Raji (cell line): ENCODE data around the gene E2F1.

ENCODE experiments used
- POLR2A ChIP-seq: IDR thresholded peaks from 2 replicates; pipeline ENCODE4 v1.6.1; 2011; ENCODE audit warnings: low read depth, low read length, control low read depth; ENCODE audit not compliant: insufficient read depth

E2F1 gene

DNA sequence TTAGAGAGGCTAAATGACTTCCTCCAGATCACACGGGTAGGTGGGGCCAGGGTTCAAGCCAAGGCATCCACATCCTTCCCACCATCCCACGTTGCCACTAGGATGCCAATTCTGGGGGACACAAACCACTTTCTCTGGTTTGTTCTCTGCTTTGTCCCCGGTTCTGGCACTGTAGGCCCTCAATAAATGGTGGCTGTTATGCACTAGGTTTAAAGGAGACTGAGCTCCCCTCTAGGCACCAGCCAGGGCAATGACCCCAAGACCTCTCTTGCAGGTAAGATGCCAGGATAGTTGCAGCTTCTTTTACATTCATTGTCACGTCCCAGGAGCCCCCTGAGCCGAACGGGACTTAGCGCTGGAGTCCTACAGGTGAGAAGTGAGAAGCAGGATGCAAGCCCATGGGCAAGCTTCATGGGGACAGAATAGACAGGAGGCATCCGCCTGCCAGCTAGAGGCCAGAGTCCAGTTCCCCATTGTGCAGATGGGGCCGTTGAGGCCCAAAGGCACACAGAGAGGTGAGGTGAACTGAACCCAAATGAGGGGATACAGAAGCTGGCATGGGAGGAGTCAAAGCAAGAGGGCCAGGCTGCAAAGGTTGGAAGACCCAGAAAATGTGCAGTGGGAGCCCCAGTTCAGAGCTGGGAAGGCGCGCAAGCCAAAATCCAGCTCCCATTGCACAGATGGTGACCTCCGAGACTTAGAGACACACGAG, 33.2 kb upstream of the E2F1 start:
- TF ChIP-seq POLR2A: no peak

DNA sequence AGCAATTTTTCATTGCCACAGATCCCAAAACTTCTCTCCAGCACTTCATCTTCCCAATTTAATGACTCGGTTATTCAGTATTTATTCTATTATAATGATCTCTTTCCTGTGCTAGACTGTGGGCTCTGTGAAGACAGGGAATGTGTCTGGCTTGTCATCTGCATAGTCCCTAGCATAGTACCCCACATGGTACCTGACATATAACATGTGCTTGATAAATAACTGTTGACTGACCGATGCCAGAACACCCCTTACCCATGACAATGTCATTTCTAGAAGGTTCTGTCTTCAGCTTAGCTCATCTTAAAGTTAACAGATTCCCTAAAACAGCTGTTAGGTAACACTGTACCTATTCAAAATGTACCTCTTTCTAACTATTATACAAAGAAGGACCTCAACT, 30.3 kb upstream of the E2F1 start:
- TF ChIP-seq POLR2A: no peak

DNA sequence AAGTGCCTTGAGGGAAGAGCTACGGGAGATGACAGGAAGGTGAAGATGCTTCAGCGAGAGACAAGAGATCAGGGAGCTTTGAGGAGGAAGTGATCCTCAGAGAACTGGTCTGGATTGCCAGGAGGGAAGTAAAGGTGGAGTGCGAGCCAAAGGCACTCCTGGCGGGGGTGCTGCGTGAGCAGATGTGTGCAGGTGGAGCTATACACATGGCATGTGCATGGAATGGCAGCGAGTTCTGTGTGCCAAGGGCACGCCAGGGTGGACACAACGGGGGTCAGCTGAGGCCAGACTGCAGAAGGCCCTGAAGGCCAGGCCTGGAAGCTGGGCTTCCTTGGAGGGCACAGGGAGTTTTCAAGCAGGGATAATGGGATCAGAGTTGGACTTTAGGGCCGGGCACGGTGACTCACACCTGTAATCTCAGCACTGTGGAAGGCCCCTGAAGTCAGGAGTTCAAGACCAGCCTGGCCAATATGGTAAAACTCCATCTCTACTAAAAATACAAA, 27.7 kb upstream of the E2F1 start:
- no peak for TF ChIP-seq POLR2A

DNA sequence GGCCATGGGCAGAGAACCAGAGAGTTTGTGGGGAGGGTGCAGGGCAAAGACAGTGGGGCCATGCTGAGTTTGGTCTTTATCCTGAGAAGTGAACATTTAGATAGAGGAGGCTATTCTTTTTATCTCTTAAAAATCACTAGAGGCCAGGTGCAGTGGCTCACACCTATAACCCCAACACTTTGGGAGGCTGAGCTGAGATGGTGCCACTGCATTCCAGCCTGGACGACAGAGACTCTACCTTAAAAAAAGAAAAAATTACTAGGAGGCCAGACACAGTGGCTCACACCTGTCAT, 25.2 kb upstream of the E2F1 start:
- TF ChIP-seq POLR2A: no peak

DNA sequence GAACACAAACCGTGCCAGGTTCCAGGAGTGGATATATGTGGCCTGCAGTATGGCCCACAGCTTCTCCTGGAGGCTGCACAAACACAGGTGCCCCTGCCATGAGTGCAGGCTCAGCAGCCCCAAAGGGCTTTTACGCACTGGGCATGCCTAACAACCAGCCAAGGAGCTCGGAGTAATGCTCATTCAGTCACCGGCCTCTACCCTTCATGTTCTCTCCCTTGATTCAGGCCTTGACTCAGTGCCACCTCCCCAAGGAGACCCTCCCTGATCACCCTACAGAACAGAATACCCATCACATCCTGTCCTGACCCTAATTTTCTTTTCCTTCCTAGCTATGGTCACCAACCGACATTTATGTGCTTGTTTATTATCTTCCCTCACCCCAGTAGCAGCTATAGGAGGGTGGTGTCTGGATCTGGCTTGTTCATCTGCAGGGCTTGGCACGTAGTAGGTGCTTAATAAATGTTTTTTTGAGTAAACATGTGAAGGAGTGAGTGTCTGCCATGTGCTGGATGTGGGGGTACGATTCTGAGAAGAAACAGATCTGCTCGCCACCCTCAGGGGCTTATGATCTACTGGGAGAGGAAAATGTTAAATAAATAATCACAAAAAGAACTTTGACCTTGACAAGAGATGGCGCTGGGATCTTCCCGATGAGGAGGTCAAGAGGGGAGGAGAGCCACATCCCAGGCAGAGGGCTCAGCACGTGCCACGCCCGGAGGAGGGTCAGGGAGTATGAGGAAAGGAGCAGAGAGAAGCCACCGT, 24.7 kb upstream of the E2F1 start:
- no peak for TF ChIP-seq POLR2A

DNA sequence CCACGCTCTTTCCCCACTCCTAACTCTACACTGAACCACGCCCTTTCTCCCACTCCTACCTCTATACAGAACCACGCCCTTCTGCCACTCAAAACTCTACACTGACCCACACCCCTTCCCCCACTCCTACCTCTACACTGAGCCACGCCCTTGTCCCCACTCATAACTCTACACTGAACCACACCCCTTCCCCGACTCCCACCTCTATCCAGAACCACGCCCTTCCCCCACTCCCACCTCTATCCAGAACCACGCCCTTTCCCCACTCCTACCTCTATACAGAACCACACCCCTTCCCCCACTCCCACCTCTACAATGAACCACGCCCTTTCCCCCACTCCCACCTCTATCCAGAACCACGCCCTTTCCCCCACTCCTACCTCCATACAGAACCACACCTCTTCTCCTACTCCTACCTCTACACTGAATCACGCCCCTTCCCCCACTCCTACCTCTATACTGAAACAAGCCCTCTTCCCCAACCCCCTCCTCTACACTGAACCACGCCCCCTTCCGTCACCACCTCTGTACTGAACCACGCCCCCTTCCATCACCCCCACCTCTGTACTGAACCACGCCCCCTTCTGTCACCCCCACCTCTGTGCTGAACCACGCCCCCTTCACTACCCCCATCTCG, 23.8 kb upstream of the E2F1 start:
- TF ChIP-seq POLR2A: no peak

DNA sequence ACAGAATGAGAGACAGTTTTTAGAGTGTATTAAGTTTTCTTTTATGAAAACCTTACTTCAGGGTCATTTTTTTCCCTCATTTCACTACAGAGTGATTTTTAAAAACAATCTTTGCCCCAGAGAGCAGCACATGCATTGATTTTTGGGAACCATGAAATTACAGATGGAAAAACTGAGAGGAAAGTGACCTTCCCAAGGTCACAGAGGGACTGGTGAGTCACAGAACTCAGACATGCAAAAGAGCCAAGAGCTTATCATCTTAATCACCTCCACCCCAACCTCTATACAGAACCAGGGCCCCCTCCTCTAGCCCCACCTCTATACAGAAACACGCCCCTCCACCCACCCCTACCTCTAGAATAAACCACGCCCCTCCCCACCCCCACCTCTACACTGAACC, 23.2 kb upstream of the E2F1 start:
- no peak for TF ChIP-seq POLR2A

DNA sequence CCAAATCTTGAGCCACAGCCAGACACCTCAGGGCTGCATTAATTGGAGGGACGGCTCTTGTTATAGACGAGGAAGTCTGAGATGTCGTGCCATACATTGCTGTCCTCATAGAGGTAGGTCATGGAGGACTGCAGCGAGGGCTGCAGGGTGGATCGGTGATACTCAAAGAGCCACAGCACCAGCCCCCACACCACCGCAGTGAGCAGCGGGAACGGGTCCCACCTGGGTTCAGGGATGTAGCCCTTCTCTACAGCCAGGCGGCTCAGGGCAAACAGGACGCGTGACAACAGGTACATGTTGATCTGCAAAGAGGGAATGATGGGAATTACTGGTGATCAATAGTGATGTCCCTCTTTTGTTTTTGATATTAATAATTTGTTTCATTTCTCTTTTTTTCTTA, 21.5 kb upstream of the E2F1 start:
- TF ChIP-seq POLR2A: no peak

DNA sequence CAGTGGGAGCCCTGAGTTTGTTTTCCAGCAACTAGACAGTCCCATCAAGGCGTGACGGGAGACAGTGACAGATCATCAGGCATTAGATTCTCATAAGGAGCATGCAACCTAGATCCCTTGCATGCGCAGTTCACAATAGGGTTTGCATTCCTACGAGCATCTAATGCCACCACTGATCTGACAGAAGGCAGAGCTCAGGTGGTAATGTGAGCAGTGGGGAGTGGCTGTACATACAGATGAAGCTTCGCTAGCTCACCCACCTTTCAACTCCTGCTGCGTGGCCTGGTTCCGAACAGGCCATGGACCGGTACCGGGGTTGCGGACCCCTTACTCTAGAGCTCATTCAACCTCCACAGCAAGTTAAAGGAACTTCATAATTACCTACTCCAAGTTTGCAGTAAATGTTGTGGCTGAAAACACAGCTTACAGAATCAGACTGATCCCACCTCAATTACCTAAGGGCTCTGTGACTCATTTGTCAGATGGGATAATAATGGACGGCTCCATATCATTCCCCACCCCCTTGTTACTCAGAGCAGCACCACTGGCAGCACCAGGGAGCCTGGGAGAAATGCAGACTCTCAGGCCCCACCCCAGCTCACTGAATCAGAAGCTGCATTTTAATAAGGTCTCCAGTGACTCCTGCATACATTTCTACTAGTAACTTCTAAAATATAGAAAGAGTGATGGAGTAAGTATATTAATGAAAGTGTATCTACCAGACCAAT, 18.2 kb upstream of the E2F1 start:
- no peak for TF ChIP-seq POLR2A

DNA sequence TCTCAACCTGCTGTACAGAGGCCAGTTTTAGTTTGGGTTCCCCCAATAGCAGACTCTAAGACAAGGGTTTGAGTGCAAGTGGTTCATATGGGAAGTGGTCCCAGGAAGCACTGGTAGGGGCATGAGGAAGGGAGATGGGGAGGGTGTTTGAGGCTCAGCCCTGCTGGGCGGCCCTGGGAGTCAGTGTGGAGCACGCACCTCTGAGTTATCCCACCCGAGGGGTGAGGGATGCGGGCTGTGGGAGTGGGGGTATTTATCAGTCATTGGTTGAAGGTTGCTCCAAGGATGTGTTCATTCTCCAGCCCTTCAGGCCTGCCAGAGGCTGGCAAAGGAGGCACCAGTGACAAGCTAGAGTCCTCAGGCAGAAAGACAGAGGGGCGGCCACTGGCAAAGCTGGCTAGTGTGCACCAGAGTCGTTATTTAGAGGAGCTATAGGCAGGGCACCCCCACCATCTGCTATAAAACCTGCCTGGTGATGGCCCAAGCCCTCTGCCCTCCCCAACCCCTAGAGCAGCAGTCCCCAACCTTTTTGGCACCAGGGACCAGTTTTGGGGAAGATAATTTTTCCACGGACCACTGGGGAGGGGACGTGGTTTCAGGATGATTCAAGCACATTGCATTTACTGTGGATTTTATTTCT, 17.4 kb upstream of the E2F1 start:
- no peak for TF ChIP-seq POLR2A

DNA sequence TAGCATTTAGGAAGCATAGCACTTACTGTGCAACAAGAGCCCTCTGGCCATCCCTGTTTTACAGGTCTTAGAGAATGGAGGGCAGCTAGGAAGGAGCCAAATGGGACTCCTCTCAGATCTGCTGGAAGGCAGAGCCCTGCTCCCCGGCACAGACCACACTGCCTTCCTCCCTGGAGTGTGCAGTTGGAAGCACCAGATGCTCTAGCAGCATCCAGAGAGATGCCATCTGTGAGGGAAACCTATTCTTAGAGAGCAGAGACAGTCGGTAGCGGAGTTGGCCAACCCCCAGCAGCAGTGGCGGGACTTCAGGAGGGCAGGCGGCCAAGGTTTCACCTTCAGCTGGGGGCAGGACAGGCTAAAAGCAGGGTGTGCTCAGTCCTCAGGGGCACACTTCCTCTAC, 16.7 kb upstream of the E2F1 start:
- no peak for TF ChIP-seq POLR2A

DNA sequence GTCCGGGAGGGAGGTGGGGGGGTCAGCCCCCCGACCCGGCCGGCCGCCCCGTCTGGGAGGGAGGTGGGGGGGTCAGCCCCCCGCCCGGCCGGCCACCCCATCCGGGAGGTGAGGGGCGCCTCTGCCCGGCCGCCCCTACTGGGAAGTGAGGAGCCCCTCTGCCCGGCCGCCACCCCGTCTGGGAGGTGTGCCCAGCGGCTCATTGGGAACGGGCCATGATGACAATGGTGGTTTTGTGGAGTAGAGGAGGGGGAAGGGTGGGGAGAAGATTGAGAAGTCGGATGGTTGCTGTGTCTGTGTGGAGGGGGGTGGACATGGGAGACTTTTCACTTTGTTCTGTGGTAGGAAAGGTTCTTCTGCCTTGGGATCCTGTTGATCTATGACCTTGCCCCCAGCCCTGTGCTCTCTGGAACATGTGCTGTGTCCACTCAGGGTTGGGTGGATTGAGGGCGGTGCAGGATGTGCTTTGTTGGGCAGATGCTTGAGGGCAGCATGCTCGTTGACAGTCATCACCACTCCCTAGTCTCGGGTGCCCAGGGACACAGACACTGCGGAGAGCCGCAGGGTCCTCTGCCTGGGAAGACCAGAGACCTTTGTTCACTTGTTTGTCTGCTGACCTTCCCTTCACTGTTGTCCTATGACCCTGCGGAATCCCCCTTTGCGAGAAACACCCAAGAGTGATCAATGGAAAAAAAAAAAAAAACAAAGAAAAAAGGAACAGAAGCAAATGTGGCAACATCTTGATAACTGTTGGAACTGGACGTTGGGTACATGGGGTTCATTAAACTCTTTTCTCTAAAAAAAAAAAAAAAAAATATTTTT, 15.7 kb upstream of the E2F1 start:
- TF ChIP-seq POLR2A: no peak

DNA sequence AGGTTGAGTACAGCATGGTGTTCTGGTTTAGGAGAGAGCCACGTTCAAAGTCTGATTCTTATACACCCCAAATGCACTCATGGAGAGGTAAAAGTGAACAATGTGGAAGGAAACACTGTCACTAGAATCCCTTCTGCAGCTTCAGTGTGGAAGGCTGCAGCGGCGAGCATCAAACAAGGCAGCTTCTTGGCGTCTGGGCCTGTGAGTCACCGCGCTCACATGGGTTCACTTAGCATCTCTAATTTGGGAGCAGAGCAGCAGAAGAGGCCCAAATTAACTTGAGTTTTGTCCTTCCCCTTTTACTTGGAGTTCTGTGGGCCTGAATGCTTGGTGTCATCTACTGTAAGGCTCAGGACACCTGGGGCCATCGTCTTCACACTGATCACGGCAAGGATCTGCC, 10.9 kb upstream of the E2F1 start:
- no peak for TF ChIP-seq POLR2A

DNA sequence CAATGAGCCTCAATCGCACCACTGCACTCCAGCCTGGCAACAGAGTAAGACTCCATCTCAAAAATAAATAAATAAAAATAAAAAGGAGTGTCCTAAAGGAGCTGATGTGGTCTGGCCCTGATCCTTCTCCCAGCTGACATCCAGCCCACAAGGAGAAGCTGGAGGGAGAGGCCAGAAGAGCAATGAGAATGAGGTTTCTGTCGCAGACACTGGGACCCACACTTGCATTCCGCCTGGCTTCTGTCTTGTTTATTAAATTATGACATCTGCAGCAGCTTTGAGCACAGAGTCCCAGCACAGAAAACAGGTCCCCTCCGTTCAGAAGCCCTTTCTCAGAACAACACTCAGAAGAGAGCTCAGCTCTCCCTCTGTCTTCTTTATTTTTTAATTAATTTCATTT, 10.3 kb upstream of the E2F1 start:
- no peak for TF ChIP-seq POLR2A
